Glomerular endothelial cell (primary cell): Measurements from ENCODE around the gene CLK3. TPM values are rescaled to one million over a fixed set of nuclear protein-coding genes. Genes with fewer than 3 reads are reported as not detected.
"Not testable (repeated sequence)": the region's sequence is repeated elsewhere in the genome, so short reads cannot be mapped to it uniquely, and the experiment has no call there.

Experiments
- DNase-seq: peaks from one replicate; pipeline ENCODE4 v3.0.0-alpha.2; 2011; ENCODE audit warnings: low read depth, low spot score; ENCODE audit errors: extremely low read depth
- total RNA-seq: library from RNA; depleted of rRNA; stranded (reverse); fragments of >200 nt; gene quantifications from 2 replicates; pipeline ENCODE4 v1.2.3, GENCODE V29; 2015

The CLK3 gene
- total RNA-seq, 1 donor from 2014 or later, result 102 TPM

DNA sequence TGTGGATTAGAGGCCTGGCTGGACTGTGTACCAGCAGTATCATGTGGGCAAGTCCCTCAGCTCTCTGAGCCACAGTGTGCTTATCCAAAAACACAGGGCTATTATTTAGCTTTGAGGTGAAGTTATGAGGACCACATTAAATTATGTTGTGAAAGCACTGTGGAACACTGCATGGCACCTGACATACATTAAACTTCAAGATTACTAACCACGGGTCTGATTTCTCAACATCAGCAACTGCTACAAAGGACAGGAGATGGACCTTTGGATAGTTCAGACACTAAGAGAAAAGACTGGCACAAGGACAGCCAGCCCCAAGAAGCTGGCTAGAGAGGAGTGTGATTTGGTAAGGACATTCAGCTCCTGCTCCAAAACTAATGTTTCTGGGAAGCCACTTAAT, 21.3 kb downstream of the CLK3 start:
- DNase-seq, result no peak

DNA sequence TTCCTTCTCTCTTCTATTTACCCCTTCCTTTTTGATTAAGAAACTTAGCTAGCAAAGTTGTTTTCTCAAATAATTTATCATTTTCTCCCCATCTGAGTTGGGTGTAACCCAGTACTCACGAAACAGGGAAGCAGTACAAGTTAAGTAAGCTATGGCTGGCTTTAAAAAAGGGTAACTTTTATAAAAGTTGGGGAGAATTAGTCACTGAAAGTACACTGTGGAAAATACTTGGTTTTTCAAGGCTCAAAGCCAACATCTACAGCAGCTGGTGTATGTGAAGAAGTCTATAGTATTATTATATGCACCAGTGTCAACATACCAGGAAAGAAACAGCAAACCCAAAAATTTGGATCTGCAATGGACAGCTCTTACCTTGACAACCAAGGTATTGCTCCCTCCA, 25.5 kb downstream of the CLK3 start:
- no peak for DNase-seq

DNA sequence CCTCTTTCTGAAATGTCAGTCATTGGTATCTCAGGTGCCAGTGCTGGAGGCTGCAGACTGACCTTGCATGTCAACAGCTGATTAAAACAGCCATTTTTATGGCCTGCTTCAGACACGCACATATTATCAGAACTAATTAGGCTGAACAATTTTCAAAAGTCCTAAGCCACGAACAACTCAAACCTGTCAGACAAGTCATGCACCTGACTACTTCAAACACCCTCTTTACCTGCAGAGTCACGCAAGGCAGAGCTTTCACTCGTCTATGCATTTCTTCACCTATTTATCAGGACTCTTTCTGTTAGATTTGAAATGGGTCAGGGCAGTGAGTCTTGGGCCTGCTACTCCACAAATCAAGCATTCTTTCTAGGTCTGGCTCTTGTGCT, 26.7 kb downstream of the CLK3 start:
- DNase-seq, result no peak

DNA sequence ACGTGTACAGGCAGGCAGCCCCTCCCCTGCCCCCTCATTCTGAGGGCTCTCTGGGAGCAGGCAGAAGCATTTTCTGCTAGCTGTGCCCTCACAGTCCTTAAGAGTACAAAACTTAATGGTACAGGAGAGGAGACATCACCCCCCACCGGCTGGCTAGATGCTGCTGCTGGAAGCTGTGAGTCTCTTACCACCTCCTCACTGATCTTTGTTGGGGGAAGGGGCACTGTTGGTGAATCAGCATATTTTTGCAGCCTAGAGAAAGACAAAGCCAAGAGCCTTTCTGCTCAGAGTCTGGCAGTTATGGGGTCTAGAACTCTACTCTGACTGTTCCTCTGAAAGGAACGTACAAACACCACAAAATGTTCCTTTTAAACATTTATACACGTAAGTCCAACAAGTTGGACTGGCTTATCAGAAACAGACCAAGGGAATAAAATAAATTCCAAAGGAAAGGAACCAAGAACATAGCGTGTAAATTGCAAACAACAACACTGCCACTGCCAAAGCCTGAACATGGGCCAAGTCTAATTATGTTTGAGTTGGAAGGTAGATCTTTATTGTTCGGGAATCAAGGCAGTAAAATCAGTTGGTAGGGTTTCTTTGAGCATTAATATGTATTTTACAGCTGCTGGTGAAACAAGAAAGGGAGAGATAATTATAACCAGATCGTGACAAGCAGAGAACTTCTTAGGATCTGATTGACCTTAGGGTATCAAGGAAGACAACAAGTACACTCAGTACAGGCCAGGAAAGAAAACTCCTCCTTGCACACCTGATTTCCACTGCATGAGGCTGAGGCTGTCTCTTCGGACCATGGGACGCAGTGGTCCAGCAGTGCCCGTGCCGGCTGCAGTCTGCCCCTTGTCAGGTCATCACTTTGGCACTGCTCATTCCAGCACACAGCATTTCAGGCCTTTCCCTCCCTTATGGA, 27.4 kb downstream of the CLK3 start:
- no peak for DNase-seq

DNA sequence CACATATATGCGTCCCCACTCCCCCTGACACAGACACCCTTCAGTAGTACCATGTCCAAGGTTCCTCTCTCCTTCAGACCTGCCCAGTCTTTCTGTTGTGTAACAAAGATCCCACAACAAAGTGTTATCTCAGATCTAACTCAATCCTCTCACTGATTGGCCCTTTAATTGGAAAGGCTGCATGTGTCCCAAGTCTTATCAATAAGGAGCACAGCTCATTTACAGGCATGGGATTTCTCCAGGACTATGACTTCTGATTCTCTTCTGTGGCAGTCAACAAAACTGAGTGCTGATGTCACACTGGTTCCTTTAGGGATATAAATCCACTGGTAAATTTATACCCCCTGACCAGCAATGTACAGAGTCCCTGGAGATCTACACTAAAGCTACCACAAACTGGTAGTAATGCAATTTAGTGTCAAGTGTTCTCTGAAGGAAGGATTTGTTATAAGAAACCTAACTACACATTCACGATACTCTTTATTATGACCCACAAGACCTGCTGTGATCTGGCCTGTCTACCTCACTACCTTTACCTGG, 28.1 kb downstream of the CLK3 start:
- DNase-seq, result no peak

DNA sequence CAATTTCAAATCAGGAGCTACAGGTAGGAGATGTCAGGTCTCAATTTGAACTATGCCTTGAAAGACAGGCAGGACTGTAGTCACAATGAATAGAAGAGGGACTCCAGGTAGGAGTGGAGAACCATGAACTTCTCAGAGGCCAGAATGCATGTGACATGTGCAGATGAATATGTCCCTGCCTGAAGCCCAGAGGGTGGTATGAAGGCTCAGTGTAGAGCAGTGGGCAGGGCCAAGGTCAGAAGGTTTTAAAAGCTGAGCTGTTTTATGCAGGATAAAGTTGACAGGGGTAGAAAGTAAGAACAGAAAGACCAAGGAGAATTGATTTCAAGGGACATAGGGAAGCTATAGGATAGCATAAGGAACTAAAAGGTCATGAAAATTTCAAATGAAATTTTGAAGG, 30.8 kb downstream of the CLK3 start:
- no peak for DNase-seq

DNA sequence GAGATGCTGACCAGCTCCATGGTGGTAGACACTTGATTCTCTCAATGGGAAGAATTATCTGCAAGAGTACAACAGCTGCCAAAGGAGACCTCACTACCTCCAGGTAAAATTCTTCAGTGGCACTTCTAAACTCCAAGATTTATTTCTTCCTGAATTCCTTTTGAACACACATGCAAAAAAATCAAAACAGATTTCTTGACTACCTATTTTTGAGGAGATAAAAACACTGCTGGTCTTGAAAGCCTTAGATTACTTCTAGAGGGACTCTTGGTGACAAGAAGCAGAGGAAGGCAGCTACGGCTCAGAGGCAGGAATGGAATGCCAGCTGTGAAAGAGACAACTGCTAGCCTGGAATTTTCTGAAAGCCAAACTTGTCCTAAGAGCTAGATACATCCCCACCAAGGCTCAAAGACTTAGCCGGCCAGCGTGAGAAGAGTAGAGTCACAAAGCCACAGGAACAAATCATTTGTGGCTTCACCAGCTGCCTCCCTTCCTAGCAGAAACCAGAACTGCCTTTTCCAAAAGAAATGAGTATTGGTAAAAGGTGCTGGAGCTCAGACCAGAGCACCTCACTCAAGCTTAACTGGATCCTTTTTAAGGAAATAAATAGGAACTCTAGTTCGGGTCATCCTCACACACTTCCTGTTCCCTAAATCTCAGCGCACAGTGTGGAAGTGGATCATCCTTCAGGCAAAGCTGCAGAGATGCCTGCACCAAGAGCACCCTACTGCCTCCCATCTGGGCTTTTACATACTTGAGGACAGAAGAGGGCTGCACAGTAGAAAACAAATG, 32.6 kb downstream of the CLK3 start:
- DNase-seq, result no peak

DNA sequence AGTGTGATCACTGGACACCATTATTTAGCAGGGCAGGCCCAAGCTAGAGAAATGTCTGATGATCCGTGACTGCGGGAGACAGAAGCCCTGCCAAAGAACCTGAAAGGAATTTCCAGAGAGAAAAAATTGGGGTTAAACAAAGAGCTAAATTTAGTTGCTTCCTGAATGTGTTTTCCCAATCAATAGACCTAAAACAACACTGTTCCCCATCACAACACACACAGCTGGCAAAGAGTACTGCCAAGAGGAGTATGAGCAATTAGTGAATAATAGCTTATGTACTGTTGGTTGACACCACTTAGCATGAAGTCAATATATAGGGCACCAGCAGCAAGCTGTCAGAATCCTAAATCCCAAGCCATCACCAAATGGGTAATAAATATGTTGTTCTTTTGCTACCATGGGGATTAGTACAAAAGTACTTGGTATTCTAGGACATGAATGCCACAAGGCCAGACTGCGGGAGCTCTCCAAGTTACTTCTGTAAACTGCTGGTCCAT, 35.7 kb downstream of the CLK3 start:
- no peak for DNase-seq

DNA sequence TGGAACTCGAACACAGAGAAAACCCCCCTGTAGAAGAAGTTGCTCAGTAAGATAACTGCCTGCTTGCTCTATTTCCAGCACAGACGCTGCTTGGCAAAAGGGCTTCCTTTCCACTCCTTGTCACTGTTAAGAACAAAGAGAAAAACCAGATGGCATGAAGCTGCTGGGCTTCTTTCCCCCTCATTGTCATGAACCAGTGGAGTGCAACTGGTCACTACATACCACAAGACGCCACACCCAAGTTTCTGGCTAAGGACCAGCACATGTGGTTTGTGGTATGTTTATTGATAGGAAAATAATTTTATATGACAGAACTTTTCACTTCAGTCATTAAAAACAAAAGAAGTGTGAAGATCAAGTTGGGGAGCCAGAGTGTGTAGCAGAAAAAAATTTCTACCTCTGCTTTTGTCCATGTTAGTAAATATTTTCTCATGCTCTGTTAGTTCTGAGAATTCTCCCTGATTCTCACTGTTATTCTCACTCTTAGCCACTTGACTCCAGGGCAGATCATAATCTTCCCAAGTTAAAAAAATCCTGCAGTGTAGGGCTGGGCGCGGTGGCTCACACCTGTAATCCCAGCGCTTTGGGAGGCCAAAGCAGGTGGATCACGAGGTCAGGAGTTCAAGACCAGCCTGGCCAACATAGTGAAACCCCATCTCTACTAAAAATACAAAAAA, 37.9 kb downstream of the CLK3 start:
- DNase-seq, result no peak

DNA sequence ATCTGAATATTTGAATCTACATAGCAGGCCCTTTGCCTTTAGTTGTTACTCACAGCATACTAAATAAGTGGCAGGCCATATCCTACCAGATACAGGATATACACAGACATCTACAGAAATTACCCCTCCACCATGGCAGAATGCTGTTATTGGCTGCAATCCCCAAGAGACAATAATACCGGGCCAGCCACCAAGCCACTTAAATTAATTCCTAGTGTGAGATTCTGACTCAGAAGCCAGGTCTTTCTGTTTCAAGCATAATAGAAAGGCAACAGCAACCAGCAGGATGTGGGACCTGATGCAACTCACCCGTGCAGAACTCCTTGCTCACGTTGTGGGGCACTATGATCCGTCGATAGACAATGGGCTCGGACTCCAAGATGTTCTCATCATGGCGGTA, 39.8 kb downstream of the CLK3 start:
- DNase-seq, result no peak

DNA sequence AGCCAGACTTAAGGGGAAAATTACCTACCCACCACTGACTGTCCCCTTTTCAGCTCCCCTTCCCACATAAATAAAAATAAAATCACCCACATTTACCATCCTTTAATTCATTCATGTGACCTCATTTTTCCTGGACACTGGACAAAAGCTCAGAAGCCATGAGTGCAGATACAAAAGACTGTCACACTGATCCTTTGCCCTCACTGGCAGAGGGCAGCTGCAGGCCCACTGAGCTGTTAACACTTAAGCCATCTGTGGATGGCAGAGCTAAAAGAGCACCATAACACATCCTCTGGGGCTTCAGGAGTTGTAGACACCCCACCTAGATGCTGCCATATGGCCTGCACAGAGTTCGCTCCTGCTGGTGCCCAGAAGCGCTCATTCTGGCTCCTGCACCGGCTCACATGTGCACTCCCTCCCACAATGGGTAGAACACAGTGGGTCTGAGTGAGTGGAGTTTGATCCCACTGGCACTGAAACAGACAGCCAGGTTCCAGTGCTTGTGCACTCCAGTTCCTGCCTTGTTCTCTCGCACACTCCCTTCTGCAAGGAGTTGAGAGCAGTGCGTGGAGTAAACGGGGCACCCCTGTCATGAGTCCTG, 41.4 kb downstream of the CLK3 start:
- DNase-seq, result no peak

DNA sequence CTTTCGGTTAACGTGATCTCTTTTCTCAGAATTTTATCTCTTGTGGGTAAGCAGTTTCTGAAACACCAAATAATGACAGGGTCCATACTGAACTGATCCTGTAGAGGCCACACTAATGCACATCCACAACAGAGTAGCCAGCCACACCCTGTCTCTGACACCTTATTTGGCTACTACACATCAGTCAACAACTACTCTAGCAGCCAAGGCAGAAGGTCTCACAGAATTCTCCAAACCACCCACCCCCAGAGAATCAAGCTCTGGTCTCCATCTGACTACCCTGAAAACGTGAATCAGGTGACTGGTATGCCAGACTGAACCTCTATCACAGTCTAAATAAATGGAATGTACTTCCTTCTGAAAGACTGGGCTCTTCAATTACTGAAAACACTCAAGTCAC, 42.2 kb downstream of the CLK3 start:
- no peak for DNase-seq

DNA sequence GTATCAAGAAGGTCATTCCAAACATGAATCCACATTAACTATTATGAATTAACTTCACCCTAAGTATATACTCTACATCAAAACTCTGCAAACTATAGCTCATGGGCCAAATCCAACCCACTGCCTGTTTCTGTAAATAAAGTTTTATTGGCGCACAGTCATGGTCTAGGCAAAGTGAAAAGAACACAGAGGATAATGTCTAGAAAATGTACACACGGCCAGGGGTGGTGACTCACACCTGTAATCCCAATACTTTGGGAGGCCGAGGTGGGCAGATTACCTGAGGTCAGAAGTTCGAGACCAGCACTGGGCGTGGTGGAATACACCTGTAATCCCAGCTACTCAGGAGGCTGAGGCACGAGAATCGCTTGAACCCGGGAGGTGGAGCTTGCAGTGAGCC, 45.6 kb downstream of the CLK3 start:
- DNase-seq, result not testable (repeated sequence)

DNA sequence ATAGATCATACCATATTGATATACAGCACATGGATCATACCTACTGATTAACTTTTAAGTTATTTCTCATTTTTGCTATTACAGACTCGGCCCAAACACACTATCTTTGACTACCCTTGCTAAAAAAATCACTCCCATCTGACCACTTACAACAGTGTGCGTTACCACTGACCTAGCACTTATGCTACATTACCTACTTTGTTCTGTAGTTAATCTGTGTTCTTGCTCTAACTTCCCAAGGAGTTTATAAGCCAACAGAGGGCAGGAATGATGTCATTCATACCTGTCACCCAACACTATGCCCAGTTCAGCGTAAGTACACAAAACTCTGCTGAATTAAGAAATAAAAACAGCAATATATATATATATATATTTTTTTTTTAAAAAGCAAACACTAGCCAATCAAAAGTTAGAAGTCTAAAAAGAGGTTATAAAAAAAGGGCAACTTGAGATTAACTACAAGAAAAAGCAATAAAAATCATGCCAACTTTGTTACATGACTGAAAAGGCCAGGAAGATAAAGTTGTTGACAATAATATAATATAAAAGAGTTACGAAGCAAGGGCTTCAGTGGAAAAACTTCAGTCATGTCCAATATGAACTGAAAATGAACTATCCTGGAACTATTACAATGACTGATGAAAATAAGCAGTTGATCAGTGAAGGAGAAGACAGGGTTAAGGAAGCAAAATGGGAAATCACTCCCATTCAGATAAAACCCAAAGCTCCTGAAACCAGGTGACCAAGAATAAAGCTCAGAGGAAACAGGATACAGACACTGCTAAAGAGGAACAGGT, 46.6 kb downstream of the CLK3 start:
- no peak for DNase-seq

DNA sequence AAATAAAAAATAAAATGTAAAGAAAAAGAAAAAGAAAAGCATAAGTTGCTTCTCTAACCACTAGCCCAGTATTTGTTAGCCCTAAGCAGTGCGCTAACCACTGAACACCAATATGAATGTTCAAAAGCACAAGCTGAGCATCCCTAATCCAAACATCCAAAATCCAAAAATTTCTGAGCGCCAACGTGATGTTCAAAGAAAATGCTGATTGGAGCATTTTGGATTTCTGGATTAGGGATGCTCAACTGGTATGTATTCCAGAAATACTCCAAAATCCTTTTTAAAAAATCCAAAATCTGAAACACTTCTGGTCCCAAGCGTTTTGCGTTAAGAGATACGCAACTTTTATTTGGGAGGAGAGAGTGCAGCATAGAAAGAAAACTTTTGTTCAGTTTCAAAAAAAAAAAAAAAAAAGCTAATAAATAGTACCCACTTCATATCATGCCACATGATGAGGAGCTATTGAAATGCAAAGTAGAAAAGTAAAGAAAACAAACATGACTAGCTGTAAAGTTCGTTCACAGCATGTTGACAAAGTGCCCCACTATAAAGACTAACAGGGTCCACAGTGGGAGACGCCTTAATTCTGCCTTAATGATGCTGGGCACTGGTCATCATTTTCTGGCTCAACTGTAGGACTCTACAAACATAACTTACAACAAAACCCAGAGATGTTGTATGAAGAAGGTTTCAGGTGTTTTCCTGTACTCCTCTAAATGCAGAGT, 47.8 kb downstream of the CLK3 start:
- no peak for DNase-seq

DNA sequence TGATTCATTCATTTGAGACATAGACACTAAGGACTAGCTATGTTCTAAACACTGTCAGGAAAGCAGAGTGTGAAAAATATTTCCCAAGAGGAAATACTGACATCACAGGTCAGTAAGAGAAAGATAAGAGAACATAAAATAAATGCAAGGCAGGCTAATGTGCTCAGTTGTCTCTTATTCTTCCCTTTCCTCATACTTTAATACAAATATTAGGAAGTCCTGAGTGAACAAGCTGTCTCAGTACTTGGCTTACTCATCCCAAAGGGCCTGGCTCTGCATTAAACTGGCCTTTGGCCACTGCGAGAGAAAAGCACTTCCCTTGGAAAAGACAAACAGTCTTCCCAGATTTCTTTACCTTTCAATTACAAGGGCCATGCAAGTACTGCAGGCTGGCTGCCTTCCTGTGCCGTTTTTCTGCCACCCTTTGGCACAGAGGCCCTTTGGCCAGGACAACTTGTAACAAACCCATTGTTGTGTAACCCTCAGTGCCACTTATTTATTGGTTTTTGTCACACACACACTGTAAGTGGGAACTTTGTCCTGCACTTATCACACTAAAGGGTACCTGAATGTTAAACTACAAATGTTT, 48.5 kb downstream of the CLK3 start:
- no peak for DNase-seq

DNA sequence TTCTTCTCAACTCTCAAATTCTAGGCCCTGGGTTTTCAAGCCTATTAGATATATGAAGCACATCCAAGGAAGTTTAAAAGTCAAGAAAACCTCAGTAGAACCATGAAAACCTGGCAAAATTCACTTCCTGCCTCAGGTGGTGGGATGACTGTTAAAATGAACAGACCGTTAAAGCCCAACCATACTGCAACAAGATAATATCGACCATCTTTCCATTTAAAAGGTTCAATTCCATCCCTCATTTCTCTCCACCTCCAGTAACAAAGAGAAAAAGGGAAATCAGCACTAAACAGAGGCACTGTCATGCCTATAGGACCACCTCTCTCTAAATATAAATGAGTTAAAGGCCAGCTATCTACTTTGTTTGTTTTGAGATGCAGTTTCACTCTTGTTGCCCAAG, 49.0 kb downstream of the CLK3 start:
- DNase-seq, result no peak

DNA sequence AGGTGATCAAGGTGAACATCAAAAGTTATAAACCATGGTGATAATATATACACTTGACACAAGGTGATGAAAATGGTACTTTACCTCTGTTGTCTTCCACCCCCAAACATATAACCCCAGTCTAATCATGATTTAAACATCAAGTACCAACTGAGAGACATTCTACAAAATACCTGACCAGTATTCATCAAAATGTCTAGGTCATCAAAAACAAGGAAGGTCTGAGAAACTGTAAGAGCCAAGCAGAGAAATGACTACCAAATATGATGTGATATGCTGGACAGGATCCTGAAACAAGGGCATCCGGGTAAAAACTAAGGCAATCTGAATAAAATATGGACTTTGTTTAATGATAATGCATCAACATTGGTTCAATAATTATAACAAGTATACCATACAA, 52.3 kb downstream of the CLK3 start:
- no peak for DNase-seq

DNA sequence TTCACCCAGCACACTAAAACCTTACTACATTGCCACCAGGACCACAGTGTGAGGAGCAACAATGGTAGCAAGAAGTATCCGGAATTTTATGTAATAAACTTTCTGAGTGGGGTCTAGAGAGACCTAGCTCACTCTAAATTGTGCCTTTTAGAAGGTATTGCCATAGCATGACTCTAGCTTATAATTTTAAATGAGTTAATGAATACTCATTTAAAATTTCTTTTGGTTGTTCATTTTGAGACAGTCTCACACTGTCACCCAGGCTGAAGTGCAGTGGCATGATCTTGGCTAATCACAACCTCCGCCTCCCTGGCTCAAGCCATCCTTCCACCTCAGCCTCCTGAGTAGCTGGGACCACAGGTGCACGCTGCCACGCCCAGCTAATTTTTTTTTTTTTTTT, 54.0 kb downstream of the CLK3 start:
- DNase-seq, result no peak
